Endodermal cell (in vitro differentiated cells): ENCODE results near the gene CALU. TPM values are rescaled to one million over a fixed set of nuclear protein-coding genes. Genes with fewer than 3 reads are reported as not detected.

Experiments
- DNase-seq: peaks from one replicate; pipeline ENCODE4 v3.0.0-alpha.2; 2017
- H3K27ac ChIP-seq: 2 replicates; pipeline ENCODE4 v1.5.1; 2013; ENCODE audit warnings: mild to moderate bottlenecking, low read depth, low read length, moderate library complexity
- H3K27me3 ChIP-seq: 2 replicates; pipeline ENCODE4 v1.6.1; 2013; ENCODE audit warnings: mild to moderate bottlenecking, low read length, moderate library complexity; ENCODE audit not compliant: insufficient read depth, control insufficient read depth, poor library complexity, severe bottlenecking
- H3K36me3 ChIP-seq: 2 replicates; pipeline ENCODE4 v1.7.0; 2013; ENCODE audit warnings: mild to moderate bottlenecking, low read length, moderate library complexity; ENCODE audit not compliant: control insufficient read depth, insufficient read depth
- H3K4me1 ChIP-seq: one replicate; pipeline ENCODE4 v1.7.0; 2013; ENCODE audit warnings: low read length; ENCODE audit not compliant: control insufficient read depth, insufficient read depth
- H3K4me3 ChIP-seq: 2 replicates; pipeline ENCODE4 v1.5.1; 2013; ENCODE audit warnings: mild to moderate bottlenecking, low read length, moderate library complexity
- H3K9ac ChIP-seq: 2 replicates; pipeline ENCODE4 v1.6.1; 2013; ENCODE audit warnings: mild to moderate bottlenecking, low read length, moderate library complexity; ENCODE audit not compliant: poor library complexity, severe bottlenecking; ENCODE audit errors: extremely low read depth
- H3K9me3 ChIP-seq: 2 replicates; pipeline ENCODE4 v1.6.1; 2013; ENCODE audit warnings: mild to moderate bottlenecking, low read length, moderate library complexity; ENCODE audit not compliant: control insufficient read depth
- H3K27ac Mint-ChIP-seq: 2 replicates; pipeline ENCODE4 v1.8.0; 2020; ENCODE audit warnings: mixed read lengths
- H3K27me3 Mint-ChIP-seq: 2 replicates; pipeline ENCODE4 v1.8.0; 2021; ENCODE audit warnings: mild to moderate bottlenecking, mixed read lengths; ENCODE audit not compliant: insufficient read depth
- H3K36me3 Mint-ChIP-seq: 2 replicates; pipeline ENCODE4 v1.8.0; 2020; ENCODE audit warnings: low read depth, mixed read lengths
- H3K4me1 Mint-ChIP-seq: 2 replicates; pipeline ENCODE4 v1.8.0; 2020; ENCODE audit warnings: mixed read lengths
- H3K4me3 Mint-ChIP-seq: 2 replicates; pipeline ENCODE4 v1.8.0; 2020; ENCODE audit warnings: mild to moderate bottlenecking, moderate library complexity, mixed read lengths
- H3K9me3 Mint-ChIP-seq: 2 replicates; pipeline ENCODE4 v1.8.0; 2020; ENCODE audit warnings: mild to moderate bottlenecking, mixed read lengths
- WGBS, 2 experiments: methylation state at CpG; one replicate each; pipeline versions ENCODE4 v1.1.5 to v1.1.7; 2013; ENCODE audit warnings: missing lambda C conversion rate in 2 of 2, mixed read lengths in 1 of 2; ENCODE audit not compliant: insufficient coverage in 1 of 2, insufficient read length in 1 of 2; 5-methylcytosine and 5-hydroxymethylcytosine counted together
- total RNA-seq, 2 donors: library from RNA; stranded (reverse); fragmentation: NEBNext Ultra II Directional in 1 of 2; extraction: Animal tissue kit (Norgen Biotek cat#: 25700) in 1 of 2; gene quantifications; 2 replicates in 1 of 2; 3 replicates in 1 of 2; pipeline ENCODE4 v1.2.1, GENCODE V29; 2021
- TF ChIP-seq, protein P1 (sequence below): fragments of 200-600 bp; sonication (generic); conservative IDR thresholded peaks from 2 replicates; pipeline ENCODE4 v1.5.0; 2021; ENCODE audit warnings: antibody characterized with exemption, mild to moderate bottlenecking

CALU gene
- total RNA-seq, 2 donors from 2014 or later = 160 to 186 TPM

DNA sequence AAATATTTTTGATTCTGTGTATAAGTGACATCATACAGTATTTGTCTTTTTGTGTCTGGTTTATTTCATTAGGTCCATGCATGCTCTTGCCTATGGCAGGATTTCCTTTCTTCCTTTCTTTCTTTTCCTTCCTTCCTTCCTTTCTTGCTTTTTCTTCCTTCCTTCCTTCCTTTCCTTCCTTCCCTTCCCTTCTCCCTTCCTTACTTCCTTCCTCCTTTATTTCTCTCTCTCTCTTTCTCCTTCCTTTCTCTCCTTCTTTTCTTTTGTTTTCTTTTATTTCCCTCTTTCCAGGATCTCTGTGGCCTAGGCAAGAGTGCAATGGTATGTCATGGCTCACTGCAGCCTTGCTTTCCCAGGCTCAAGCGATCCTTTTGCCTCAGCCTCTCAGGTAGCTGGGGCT, 31.4 kb upstream of the CALU start:
- Histone ChIP-seq H3K9me3 (peaks cover 5% of the 10 kb centered on the region), H3K27ac (no peak overlapping the region), H3K9ac (peak overlapping the region; percentile 12), H3K27me3 (no peaks in the 10 kb centered on the region), H3K4me1 (no peaks in the 10 kb centered on the region), H3K4me3 (no peak overlapping the region), H3K36me3 (no peaks in the 10 kb centered on the region)
- peaks cover 6% of the 10 kb centered on the region for H3K9me3 Mint-ChIP-seq
- H3K27me3 Mint-ChIP-seq = no peaks in the 10 kb centered on the region
- H3K36me3 Mint-ChIP-seq = no peaks in the 10 kb centered on the region
- peaks cover 25% of the 10 kb centered on the region for H3K4me1 Mint-ChIP-seq
- WGBS, 2 experiments = 50% methylated on average over 1 of the region's 1 CpG; no CpG with 5 or more reads in 1 of the 2 experiments
- TF ChIP-seq, protein P1, sequence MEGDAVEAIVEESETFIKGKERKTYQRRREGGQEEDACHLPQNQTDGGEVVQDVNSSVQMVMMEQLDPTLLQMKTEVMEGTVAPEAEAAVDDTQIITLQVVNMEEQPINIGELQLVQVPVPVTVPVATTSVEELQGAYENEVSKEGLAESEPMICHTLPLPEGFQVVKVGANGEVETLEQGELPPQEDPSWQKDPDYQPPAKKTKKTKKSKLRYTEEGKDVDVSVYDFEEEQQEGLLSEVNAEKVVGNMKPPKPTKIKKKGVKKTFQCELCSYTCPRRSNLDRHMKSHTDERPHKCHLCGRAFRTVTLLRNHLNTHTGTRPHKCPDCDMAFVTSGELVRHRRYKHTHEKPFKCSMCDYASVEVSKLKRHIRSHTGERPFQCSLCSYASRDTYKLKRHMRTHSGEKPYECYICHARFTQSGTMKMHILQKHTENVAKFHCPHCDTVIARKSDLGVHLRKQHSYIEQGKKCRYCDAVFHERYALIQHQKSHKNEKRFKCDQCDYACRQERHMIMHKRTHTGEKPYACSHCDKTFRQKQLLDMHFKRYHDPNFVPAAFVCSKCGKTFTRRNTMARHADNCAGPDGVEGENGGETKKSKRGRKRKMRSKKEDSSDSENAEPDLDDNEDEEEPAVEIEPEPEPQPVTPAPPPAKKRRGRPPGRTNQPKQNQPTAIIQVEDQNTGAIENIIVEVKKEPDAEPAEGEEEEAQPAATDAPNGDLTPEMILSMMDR = no peak
- H3K4me3 Mint-ChIP-seq = no peak overlapping the region
- DNase-seq = no peak
- peak overlapping the region; percentile 24 for H3K27ac Mint-ChIP-seq

DNA sequence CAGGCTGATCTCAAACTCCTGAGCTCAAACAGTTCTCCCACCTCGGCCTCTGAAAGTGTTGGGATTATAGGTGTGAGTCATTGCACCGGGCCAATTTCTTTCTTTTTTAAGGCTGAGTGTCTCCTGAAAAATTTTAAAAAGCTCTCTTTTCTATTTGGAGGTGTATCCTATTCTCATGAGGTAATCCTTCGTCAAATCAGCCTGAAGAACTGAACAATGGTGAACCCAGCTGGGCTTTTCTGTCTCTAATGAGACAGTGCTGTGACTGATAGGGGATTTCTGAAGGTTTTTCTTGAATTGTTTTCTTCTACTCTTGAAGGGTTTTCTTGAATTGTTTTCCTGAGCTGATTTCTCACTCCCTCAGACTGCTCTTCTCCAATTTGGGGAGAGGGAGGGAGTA, 30.9 kb upstream of the CALU start:
- no peaks in the 10 kb centered on the region for H3K36me3 Mint-ChIP-seq
- TF ChIP-seq, protein P1 = no peak
- Histone ChIP-seq H3K9me3 (peaks cover 9% of the 10 kb centered on the region), H3K27ac (peak overlapping the region; percentile 0), H3K4me1 (no peaks in the 10 kb centered on the region), H3K27me3 (no peaks in the 10 kb centered on the region), H3K36me3 (no peaks in the 10 kb centered on the region), H3K9ac (peak overlapping the region; percentile 12), H3K4me3 (peak overlapping the region; percentile 44)
- H3K27me3 Mint-ChIP-seq = no peaks in the 10 kb centered on the region
- no peak for DNase-seq
- H3K4me1 Mint-ChIP-seq = peaks cover 25% of the 10 kb centered on the region
- 26 to 27% methylated on average over 2 to 3 of the region's 3 CpGs for WGBS, 2 experiments
- H3K4me3 Mint-ChIP-seq = no peak overlapping the region
- peak overlapping the region; percentile 82 for H3K27ac Mint-ChIP-seq
- H3K9me3 Mint-ChIP-seq = peaks cover 8% of the 10 kb centered on the region

DNA sequence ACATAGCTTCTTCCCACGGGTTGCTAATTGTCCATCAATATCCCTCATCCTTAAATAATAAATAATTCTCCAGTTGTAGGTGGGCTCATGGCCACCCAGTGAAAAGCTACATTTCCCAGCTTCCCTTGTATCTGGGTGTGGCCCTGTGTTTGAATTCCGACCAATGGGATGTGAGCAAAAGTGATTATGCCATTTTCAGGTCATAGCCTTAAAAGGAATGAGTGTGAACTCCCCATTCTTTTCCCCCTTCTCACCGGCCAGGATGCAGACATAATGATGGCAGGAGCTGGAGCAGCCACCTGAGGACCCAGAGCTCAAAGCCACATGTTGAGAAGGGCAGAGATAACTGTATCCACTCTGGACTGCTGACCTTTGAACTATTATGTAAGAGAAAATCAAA, 30.3 kb upstream of the CALU start:
- Histone ChIP-seq H3K27me3 (no peaks in the 10 kb centered on the region), H3K27ac (no peak overlapping the region), H3K9ac (no peak overlapping the region), H3K4me1 (no peaks in the 10 kb centered on the region), H3K4me3 (peak overlapping the region; percentile 44), H3K9me3 (peaks cover 9% of the 10 kb centered on the region), H3K36me3 (no peaks in the 10 kb centered on the region)
- peaks cover 8% of the 10 kb centered on the region for H3K9me3 Mint-ChIP-seq
- H3K4me3 Mint-ChIP-seq = no peak overlapping the region
- no peaks in the 10 kb centered on the region for H3K27me3 Mint-ChIP-seq
- H3K36me3 Mint-ChIP-seq = no peaks in the 10 kb centered on the region
- peaks cover 21% of the 10 kb centered on the region for H3K4me1 Mint-ChIP-seq
- H3K27ac Mint-ChIP-seq = peak overlapping the region; percentile 82
- DNase-seq = no peak
- WGBS, 2 experiments = 49 to 79% methylated on average over 3 of the region's 3 CpGs
- TF ChIP-seq, protein P1 = no peak
